Ecto neural progenitor cell (in vitro differentiated cells): ENCODE data around the gene ASIC1.

Experiments used
- DNase-seq: peaks from one replicate; pipeline ENCODE4 v3.0.0-alpha.2; 2018; ENCODE audit warnings: low spot score

ASIC1 gene

GRCh38 chr12:50041062-50041860, 16.1 kb upstream of the ASIC1 start:
- DNase-seq = no peak

DNA sequence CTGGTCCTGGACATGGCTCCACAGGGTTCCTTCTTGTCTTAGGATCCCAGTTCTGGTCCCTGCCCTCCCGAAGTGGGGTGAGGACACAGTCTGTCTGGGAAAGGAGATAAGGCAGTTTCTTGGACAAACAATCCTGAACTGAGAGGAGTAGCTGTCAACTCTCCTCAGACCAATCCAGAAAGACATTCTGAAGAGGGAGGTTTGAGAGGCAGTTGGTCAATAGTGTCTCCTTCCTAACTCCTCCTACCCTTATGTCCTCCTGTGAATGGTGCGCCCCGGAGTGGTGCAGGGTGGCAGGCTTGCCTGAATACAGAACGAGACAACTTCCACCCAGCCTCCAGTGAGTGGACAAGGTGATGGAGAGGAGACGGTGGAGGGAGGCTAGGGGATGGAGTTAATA, 15.4 kb upstream of the ASIC1 start:
- DNase-seq = no peak

DNA sequence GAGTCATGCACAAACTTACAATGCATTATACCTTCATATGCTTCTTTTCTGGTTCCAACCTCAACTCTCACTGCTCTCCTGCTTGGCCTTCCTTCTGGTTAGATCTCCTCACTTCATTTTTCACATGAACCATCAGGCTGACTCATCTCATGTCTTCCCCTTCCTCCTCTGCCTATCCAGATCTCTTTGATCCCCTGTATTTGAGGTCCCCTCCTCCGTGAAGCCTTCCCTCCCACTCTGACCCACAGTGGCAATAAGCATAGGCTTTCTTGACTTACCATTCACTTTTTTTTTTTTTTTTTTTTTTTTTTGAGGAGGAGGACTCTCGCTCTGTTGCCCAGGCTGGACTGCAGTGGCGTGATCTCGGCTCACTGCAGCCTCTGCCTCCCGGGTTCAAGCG, 14.7 kb upstream of the ASIC1 start:
- no peak for DNase-seq

GRCh38 chr12:50043308-50043707, 14.1 kb upstream of the ASIC1 start:
- no peak for DNase-seq

DNA sequence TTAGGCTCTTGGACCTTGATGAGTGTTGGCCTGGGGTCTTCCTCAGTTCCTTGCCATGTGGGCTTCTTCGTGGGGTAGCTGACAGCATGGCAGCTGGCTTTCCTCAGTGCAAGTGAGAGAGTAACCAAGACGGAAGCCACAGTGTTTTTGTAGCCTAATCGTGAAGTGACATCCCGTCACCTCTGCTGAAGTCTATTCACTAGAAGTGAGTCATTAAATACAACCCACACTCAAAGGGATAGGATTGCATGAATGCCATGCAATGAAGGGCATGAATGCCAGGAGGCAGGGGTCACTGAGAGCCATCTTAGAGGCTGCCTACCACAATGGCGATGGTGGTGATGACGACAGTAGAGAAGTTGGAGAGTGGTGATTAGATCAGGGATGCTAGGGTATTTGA, 13.5 kb upstream of the ASIC1 start:
- no peak for DNase-seq

DNA sequence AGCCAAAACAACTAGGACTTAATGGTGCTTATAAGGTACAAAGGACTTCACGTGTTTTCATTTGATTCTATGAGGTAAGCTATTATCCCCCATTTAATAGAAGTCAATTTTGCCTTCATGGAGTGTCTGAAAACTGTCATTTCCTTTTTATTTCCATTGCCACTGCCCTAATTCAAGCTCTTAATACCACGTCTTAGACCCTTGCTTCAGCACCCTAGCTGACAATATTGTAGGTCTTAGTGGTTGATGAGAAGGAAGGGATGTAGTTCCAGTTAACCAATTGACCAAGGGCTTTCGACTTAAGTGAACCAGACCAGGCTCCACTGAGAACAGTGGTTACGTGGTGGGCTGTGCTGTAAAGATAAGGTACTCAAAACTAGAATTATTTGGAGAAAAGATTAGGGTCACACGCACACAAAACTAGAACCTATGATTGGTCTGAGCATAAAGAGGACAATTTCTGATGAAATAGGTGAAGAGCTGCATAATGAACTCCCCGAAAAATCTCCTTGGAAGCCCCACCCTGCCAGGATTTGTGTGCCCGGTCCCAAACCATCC, 9.6 kb upstream of the ASIC1 start:
- DNase-seq = no peak

GRCh38 chr12:50049254-50050118, 7.9 kb upstream of the ASIC1 start:
- no peak for DNase-seq

DNA sequence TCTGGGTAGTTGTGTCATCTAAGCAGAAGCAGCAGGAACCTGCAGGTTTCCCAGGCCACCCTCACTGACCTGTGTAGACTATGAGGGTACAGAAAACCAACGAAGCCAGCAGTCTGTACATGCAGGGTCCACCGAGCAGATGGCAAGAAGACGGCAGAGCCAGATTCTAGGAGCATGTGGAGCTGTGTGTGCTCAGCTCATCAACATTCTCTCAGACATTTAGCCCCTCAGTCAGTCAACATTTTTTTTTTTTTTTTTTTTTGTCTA, 7.3 kb upstream of the ASIC1 start:
- DNase-seq = no peak

DNA sequence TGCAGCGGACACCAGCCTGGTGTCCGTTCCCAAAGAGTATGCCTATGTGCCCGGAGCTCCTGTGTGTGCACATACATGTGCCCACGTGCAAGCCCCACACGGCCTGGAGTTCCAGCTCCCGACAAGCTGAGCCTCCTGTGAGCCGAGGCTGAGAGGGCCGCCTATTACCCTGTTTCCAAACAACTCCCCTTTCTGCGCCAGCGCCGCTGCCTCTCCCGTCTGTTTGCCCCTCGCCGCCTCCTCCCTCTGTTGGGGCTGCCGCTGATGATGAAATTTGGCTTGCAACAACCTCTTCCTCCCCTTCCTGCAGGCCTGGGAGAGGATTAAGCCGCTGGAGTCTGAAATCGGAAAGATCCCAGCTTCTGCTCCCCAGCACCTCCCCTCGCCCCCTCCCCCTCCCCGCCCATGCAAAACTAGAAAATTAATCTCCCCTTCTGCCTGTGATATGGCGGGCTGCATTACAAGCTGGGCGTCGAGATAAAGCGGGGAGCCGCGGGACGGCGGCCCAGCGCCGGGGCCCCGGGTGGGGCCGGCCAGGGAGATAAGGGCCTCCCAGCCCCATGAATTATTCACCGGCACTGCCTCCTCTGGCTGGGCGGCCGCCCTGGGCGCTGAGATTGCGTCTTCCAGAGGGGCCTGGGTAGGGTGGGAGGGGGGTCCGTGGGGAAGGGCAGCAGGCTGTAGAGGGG, 6.8 kb upstream of the ASIC1 start:
- peak; percentile 87 for DNase-seq

- DNase-seq = peak; percentile 77
Measured at GRCh38 chr12:50051101-50051806, 6.1 kb upstream of the ASIC1 start.

- no peak for DNase-seq
Measured at GRCh38 chr12:50052544-50052943, 4.9 kb upstream of the ASIC1 start.

DNA sequence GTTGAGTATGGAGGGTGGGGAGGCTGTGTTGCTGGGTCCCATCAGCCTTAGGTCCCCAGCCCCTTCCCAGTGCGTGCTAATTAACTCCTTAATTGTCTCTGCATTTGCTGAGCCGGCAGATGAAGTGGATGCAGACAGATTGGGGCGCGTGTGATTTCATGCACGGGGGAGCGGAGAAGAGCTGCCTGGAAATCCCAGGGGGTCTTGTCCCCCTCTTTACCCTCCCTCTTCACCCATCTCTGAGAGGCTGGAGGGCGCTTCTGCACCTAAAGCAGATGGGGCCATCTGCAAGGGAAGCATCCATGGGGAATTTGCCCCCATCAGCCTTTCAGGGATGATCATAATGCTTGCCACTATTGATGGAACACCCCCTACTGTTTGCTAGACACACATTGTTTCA, 4.4 kb upstream of the ASIC1 start:
- DNase-seq = no peak

DNA sequence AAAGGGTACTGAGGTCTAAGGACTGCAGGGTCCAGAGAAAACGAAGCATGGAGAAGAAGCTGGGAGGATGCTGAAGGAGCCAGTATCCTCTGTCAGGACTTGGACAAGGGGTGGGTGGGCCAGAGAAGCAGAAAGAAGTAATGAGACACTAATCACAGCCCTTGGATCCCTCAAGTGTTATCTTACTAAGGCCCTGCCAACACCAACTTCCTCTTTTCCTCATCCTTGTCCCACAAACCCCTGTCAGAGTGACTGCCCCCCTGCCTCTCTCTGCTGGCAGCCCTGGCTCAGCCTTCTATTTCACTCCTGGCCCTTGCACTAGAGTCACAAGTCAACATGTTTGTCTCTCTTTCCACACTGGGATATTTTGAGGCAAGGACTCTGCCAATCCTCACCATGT, 3.8 kb upstream of the ASIC1 start:
- DNase-seq = no peak

- peak; percentile 82 for DNase-seq
Measured at GRCh38 chr12:50055831-50056638, 1.4 kb upstream of the ASIC1 start.

- DNase-seq = no peak
Measured at GRCh38 chr12:50056639-50056976, 788 bp upstream of the ASIC1 start.

- DNase-seq = peak; percentile 56
Measured at GRCh38 chr12:50057896-50058670, 687 bp downstream of the ASIC1 start.

DNA sequence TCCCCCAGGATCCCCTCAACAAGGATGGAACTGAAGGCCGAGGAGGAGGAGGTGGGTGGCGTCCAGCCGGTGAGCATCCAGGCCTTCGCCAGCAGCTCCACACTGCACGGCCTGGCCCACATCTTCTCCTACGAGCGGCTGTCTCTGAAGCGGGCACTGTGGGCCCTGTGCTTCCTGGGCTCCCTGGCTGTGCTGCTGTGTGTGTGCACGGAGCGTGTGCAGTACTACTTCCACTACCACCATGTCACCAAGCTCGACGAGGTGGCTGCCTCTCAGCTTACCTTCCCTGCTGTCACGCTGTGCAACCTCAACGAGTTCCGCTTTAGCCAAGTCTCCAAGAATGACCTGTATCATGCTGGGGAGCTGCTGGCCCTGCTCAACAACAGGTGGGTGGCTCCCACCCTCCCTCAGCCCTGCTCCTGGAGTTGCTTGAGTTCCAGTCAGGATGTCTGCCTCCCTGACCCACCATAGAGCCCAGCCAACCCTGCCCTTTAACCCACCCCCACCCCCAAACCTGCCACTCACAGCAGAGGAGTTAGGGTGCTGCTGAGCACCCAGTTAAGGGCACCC, 1.4 kb downstream of the ASIC1 start:
- no peak for DNase-seq

- no peak for DNase-seq
Measured at GRCh38 chr12:50059440-50060119, 2.2 kb downstream of the ASIC1 start.

DNA sequence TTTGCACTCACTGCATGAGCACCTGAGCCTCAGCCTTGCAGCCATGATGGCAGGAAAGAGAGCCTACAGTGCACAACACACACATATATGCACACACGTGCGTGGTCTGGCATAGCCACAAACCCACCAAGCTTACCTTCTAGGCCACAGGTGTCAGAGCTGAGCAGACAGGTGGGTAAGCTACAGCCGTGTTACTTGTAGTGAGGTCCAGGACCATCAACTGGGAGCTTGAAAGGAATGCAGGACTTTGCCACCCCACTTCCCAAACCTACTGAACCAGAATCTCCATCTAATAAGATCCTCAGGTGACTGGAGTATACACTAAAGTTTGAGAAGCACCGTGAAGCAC, 2.7 kb downstream of the ASIC1 start:
- DNase-seq = no peak

DNA sequence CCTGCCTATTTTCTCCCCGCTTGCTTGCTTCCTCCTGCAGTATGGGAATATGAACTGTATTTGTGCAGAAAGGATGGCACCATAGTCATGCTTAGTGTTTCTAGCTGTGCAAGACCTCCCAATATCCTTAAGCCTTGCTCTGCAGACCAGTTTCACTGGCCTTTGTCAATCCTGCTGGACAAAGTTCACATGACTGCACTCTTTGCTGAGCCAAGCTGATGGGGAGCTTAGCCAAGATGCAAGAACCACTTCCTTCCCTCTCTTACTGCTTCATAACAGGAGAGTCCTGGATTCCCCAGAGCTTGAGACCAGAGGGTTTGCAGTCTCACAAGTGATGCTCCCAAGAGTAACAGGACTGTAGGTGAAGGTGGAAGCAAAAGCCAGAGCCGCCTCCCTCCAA, 3.8 kb downstream of the ASIC1 start:
- no peak for DNase-seq
